Measurements from ENCODE around the gene ZMYM1.
"Not testable (repeated sequence)": the region's sequence is repeated elsewhere in the genome, so short reads cannot be mapped to it uniquely, and the experiment has no call there.

Gene ZMYM1

GRCh38 chr1:35136780-35137179 is 57.6 kb downstream of the ZMYM1 start:
- WGBS = 88% methylated on average over 3 of the region's 3 CpGs
- H3K4me3 ChIP-seq (ENCODE audit: low read length) = no peak overlapping the region
- no peaks in the 10 kb centered on the region for H3K36me3 ChIP-seq (ENCODE audit: insufficient read depth, low read length)
- no peaks in the 10 kb centered on the region for H3K27me3 ChIP-seq (ENCODE audit: insufficient read depth, low read length)
- no peak overlapping the region for H3K9ac ChIP-seq (ENCODE audit: low read depth, low read length)
- no peak overlapping the region for H3K27ac ChIP-seq (ENCODE audit: low read depth, low read length)
- no peaks in the 10 kb centered on the region for H3K9me3 ChIP-seq (ENCODE audit: insufficient read depth, low read depth, low read length)
- no peaks in the 10 kb centered on the region for H3K4me1 ChIP-seq (ENCODE audit: insufficient read depth, low read length)

- H3K36me3 ChIP-seq (ENCODE audit: insufficient read depth, low read length); H3K9ac ChIP-seq (ENCODE audit: low read depth, low read length); H3K4me1 ChIP-seq (ENCODE audit: insufficient read depth, low read length); H3K9me3 ChIP-seq (ENCODE audit: insufficient read depth, low read depth, low read length); H3K27me3 ChIP-seq (ENCODE audit: insufficient read depth, low read length); H3K4me3 ChIP-seq (ENCODE audit: low read length); H3K27ac ChIP-seq (ENCODE audit: low read depth, low read length): not testable (repeated sequence)
- 95% methylated on average over 5 of the region's 5 CpGs for WGBS
Observed at GRCh38 chr1:35137590-35137989, 58.4 kb downstream of the ZMYM1 start.

- H3K9ac ChIP-seq (ENCODE audit: low read depth, low read length); H3K27ac ChIP-seq (ENCODE audit: low read depth, low read length); H3K4me3 ChIP-seq (ENCODE audit: low read length); H3K36me3 ChIP-seq (ENCODE audit: insufficient read depth, low read length); H3K27me3 ChIP-seq (ENCODE audit: insufficient read depth, low read length); H3K4me1 ChIP-seq (ENCODE audit: insufficient read depth, low read length); H3K9me3 ChIP-seq (ENCODE audit: insufficient read depth, low read depth, low read length): not testable (repeated sequence)
Observed at GRCh38 chr1:35142294-35142693, 63.1 kb downstream of the ZMYM1 start.

- not testable (repeated sequence) for H3K4me1 ChIP-seq (ENCODE audit: insufficient read depth, low read length); H3K9ac ChIP-seq (ENCODE audit: low read depth, low read length); H3K27ac ChIP-seq (ENCODE audit: low read depth, low read length); H3K4me3 ChIP-seq (ENCODE audit: low read length); H3K9me3 ChIP-seq (ENCODE audit: insufficient read depth, low read depth, low read length); H3K27me3 ChIP-seq (ENCODE audit: insufficient read depth, low read length); H3K36me3 ChIP-seq (ENCODE audit: insufficient read depth, low read length)
- WGBS = 93% methylated on average over 9 of the region's 9 CpGs
Observed at GRCh38 chr1:35142728-35143127, 63.5 kb downstream of the ZMYM1 start.

- H3K9me3 ChIP-seq (ENCODE audit: insufficient read depth, low read depth, low read length) = no peaks in the 10 kb centered on the region
- H3K9ac ChIP-seq (ENCODE audit: low read depth, low read length) = no peak overlapping the region
- no peak overlapping the region for H3K4me3 ChIP-seq (ENCODE audit: low read length)
- 92% methylated on average over 12 of the region's 12 CpGs for WGBS
- no peaks in the 10 kb centered on the region for H3K27me3 ChIP-seq (ENCODE audit: insufficient read depth, low read length)
- H3K4me1 ChIP-seq (ENCODE audit: insufficient read depth, low read length) = no peaks in the 10 kb centered on the region
- H3K36me3 ChIP-seq (ENCODE audit: insufficient read depth, low read length) = no peaks in the 10 kb centered on the region
- no peak overlapping the region for H3K27ac ChIP-seq (ENCODE audit: low read depth, low read length)
Observed at GRCh38 chr1:35143737-35144508, 64.7 kb downstream of the ZMYM1 start.

GRCh38 chr1:35145892-35146549 is 66.8 kb downstream of the ZMYM1 start:
- WGBS = 91% methylated on average over 13 of the region's 13 CpGs
- not testable (repeated sequence) for H3K36me3 ChIP-seq (ENCODE audit: insufficient read depth, low read length); H3K27me3 ChIP-seq (ENCODE audit: insufficient read depth, low read length); H3K9ac ChIP-seq (ENCODE audit: low read depth, low read length); H3K9me3 ChIP-seq (ENCODE audit: insufficient read depth, low read depth, low read length); H3K4me1 ChIP-seq (ENCODE audit: insufficient read depth, low read length); H3K27ac ChIP-seq (ENCODE audit: low read depth, low read length); H3K4me3 ChIP-seq (ENCODE audit: low read length)

GRCh38 chr1:35151220-35151619 is 72.0 kb downstream of the ZMYM1 start:
- Histone ChIP-seq H3K27me3 (ENCODE audit: insufficient read depth, low read length) (no peaks in the 10 kb centered on the region), H3K9ac (ENCODE audit: low read depth, low read length) (no peak overlapping the region), H3K4me1 (ENCODE audit: insufficient read depth, low read length) (no peaks in the 10 kb centered on the region), H3K36me3 (ENCODE audit: insufficient read depth, low read length) (no peaks in the 10 kb centered on the region), H3K9me3 (ENCODE audit: insufficient read depth, low read depth, low read length) (no peaks in the 10 kb centered on the region; the same call in 1 of the 2 replicates), H3K4me3 (ENCODE audit: low read length) (no peak overlapping the region), H3K27ac (ENCODE audit: low read depth, low read length) (no peak overlapping the region)
- WGBS = 94% methylated on average over 5 of the region's 5 CpGs

GRCh38 chr1:35164893-35165292 is 85.7 kb downstream of the ZMYM1 start:
- Histone ChIP-seq H3K27me3 (ENCODE audit: insufficient read depth, low read length) (no peaks in the 10 kb centered on the region), H3K36me3 (ENCODE audit: insufficient read depth, low read length) (no peaks in the 10 kb centered on the region), H3K4me3 (ENCODE audit: low read length) (no peak overlapping the region), H3K9me3 (ENCODE audit: insufficient read depth, low read depth, low read length) (peaks cover 6% of the 10 kb centered on the region; the same call in 1 of the 2 replicates), H3K4me1 (ENCODE audit: insufficient read depth, low read length) (no peaks in the 10 kb centered on the region), H3K27ac (ENCODE audit: low read depth, low read length) (no peak overlapping the region), H3K9ac (ENCODE audit: low read depth, low read length) (no peak overlapping the region)
- WGBS = 100% methylated on average over 3 of the region's 3 CpGs
